DMS53 (cell line): Measurements from ENCODE around the gene PRIM1.
"Not testable (repeated sequence)": the region's sequence is repeated elsewhere in the genome, so short reads cannot be mapped to it uniquely, and the experiment has no call there.

ENCODE experiments used
- DNase-seq: peaks from one replicate; lab custom pipeline; 2025; lab: John Stamatoyannopoulos, UW

PRIM1 gene

GRCh38 chr12:56760460-56760859 lies 8.3 kb upstream of the PRIM1 start:
- no peak for DNase-seq

GRCh38 chr12:56759263-56759908 lies 7.3 kb upstream of the PRIM1 start:
- no peak for DNase-seq

GRCh38 chr12:56758728-56759262 lies 6.7 kb upstream of the PRIM1 start:
- DNase-seq: no peak

GRCh38 chr12:56757971-56758370 lies 5.8 kb upstream of the PRIM1 start:
- not testable (repeated sequence) for DNase-seq

GRCh38 chr12:56753566-56753965 lies 1.4 kb upstream of the PRIM1 start:
- DNase-seq: no peak

- DNase-seq: not testable (repeated sequence)
Measured at GRCh38 chr12:56750596-56750995, 1.5 kb downstream of the PRIM1 start.

GRCh38 chr12:56749853-56750252 lies 2.3 kb downstream of the PRIM1 start:
- no peak for DNase-seq

GRCh38 chr12:56749359-56749758 lies 2.8 kb downstream of the PRIM1 start:
- DNase-seq: no peak

- no peak for DNase-seq
Measured at GRCh38 chr12:56728139-56728861, 23.8 kb downstream of the PRIM1 start.

GRCh38 chr12:56726196-56726675 lies 25.9 kb downstream of the PRIM1 start:
- not testable (repeated sequence) for DNase-seq

GRCh38 chr12:56725723-56726102 lies 26.4 kb downstream of the PRIM1 start:
- DNase-seq: peak; percentile 54

GRCh38 chr12:56724972-56725722 lies 27.0 kb downstream of the PRIM1 start, which contains the start of gene NACA:
Gene NACA, minus strand, starts transcription at chr12:56725299. Its CDS starts 778 bp downstream, at chr12:56724521.
- peak; percentile 99 for DNase-seq

GRCh38 chr12:56724701-56724971 lies 27.5 kb downstream of the PRIM1 start:
- DNase-seq: peak; percentile 56

GRCh38 chr12:56723889-56724700 lies 28.0 kb downstream of the PRIM1 start:
- peak; percentile 38 for DNase-seq

GRCh38 chr12:56723352-56723751 lies 28.8 kb downstream of the PRIM1 start:
- DNase-seq: no peak

GRCh38 chr12:56722832-56723231 lies 29.3 kb downstream of the PRIM1 start:
- DNase-seq: peak; percentile 39

- no peak for DNase-seq
Measured at GRCh38 chr12:56721721-56722120, 30.4 kb downstream of the PRIM1 start.

- DNase-seq: no peak
Measured at GRCh38 chr12:56721216-56721615, 30.9 kb downstream of the PRIM1 start.

GRCh38 chr12:56720731-56721151 lies 31.4 kb downstream of the PRIM1 start:
- no peak for DNase-seq

GRCh38 chr12:56719056-56719455 lies 33.1 kb downstream of the PRIM1 start:
- DNase-seq: no peak

- DNase-seq: no peak
Measured at GRCh38 chr12:56718636-56719035, 33.5 kb downstream of the PRIM1 start.

- DNase-seq: no peak
Measured at GRCh38 chr12:56718149-56718548, 34.0 kb downstream of the PRIM1 start.
